HG02840 (cell line): Measurements from ENCODE around the gene ARID1B.

ENCODE experiments used
- ATAC-seq: cut with Tn5 transposase; IDR thresholded peaks from one replicate; pipeline ENCODE4 v1.9.1; 2021; ENCODE audit warnings: mild to moderate bottlenecking, moderate library complexity, moderate number of reproducible peaks; ENCODE audit not compliant: unreplicated experiment, low FRiP score

The ARID1B gene

DNA sequence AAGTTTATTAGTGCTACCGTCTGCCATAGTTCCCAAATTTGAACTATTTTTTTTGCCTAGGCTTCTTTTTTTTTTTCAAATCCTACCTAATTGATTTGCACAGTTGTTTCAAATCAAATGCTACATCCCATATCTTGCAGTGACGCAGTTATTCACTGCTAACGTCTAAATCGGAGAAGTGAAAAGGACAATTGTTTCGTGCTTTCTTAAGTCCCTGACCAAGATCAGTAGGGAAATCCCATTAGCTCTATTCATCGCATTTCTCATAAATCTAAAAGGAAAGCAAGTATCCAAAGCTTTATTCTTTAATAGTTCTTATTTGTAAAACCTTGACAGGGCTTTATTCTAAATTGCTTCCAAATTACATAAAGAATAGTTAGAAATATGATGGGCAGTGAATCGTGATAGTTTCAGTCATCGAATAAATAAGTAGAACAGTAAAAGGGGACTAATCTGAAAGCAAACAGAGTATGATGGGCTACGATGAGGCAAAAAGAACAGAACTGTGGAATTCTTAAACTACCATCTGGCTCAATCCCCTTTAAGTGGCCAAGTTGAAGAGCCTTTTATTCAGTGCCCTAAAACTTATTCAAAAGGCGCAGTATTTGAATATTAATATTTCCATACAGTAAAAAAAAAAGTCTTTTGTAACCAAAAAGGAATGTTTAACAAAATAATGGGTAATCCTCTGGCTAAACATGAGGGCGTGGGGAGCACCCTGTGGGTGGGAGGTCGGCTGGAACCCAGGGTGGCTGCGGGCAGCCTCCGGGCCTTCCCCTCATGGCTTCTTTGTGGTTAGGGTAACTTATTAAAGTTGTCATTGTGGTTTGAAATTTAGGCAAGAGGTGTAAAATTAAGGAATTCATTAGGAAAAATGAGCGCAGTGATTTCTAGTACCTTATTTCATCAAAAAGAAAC, 3.0 kb upstream of the ARID1B start:
- no peak for ATAC-seq

DNA sequence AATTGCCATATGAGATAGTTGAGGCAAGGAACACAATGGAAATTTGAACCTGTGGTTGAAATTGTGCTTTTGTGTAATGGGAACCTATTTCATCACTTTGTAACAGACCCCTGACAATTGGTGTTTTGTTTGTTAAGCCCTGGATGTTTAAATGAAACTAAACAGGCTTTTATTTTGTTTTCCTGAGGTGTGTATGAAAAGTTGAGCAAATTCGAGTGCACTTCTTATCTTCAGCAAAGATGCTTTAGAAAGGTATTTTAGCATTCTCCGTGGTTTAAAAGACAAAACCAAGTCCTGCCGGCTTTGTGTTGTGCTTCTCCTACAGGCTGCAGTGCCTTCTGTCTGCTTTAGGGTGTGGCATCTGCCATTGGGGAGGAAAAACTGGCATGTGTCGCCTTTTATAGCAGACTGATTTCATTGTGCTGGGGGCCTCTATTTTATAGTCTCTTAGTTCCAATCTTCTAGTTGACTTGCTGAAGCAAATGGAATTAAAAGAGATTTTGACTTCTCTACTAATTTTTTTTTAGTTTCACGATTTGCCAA, 2.2 kb upstream of the ARID1B start:
- no peak for ATAC-seq

DNA sequence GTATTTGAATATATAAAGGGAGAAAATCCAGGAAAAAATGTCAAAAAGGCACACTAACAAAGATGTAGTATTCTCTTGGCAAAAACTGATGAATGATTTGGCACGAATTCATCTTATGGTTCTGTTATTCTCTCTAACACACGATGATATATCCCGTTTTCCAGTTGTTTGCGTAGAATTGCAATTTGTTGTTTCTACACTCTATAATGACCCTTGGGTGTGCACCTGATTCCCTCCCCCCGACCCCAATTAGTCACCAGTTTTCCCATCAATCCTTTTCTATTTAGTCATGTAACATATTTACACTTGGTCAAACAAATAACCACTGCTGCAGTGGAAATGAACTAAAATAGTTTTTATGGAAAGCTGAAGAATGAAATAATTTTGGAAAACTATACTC, 1.5 kb upstream of the ARID1B start:
- ATAC-seq = no peak

DNA sequence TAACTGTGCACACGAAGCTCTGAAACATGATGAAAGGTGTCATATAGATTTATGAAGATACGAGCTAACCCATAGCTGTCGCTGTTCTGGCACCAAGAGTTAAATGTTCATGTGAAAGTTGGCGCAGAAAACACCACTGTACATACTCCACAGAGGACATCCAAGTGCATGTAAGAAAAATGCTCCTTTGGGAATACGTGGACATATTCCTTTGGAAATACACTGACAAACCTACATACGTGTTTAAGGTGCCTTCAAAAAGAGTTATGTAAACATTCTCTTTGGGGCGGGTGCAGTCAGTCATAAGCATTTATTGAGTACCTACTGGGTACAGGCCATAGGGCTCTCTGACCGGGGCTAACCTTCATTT, 723 bp upstream of the ARID1B start:
- ATAC-seq = no peak

DNA sequence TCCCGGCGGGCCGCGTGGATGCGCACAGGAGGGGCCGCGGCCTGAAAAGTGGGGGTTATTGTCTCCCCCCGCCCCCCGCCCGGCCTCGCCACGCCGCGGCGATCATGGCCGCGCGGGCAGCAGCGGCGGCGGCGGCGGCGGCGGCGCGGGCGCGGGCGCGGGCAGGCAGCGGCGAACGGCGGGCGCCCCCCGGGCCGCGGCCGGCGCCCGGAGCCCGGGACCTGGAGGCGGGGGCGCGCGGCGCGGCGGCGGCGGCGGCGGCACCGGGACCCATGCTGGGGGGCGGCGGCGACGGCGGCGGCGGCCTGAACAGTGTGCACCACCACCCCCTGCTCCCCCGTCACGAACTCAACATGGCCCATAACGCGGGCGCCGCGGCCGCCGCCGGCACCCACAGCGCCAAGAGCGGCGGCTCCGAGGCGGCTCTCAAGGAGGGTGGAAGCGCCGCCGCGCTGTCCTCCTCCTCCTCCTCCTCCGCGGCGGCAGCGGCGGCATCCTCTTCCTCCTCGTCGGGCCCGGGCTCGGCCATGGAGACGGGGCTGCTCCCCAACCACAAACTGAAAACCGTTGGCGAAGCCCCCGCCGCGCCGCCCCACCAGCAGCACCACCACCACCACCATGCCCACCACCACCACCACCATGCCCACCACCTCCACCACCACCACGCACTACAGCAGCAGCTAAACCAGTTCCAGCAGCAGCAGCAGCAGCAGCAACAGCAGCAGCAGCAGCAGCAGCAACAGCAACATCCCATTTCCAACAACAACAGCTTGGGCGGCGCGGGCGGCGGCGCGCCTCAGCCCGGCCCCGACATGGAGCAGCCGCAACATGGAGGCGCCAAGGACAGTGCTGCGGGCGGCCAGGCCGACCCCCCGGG, 637 bp downstream of the ARID1B start:
- ATAC-seq = peak; percentile 10

DNA sequence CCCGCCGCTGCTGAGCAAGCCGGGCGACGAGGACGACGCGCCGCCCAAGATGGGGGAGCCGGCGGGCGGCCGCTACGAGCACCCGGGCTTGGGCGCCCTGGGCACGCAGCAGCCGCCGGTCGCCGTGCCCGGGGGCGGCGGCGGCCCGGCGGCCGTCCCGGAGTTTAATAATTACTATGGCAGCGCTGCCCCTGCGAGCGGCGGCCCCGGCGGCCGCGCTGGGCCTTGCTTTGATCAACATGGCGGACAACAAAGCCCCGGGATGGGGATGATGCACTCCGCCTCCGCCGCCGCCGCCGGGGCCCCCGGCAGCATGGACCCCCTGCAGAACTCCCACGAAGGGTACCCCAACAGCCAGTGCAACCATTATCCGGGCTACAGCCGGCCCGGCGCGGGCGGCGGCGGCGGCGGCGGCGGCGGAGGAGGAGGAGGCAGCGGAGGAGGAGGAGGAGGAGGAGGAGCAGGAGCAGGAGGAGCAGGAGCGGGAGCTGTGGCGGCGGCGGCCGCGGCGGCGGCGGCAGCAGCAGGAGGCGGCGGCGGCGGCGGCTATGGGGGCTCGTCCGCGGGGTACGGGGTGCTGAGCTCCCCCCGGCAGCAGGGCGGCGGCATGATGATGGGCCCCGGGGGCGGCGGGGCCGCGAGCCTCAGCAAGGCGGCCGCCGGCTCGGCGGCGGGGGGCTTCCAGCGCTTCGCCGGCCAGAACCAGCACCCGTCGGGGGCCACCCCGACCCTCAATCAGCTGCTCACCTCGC, 1.5 kb downstream of the ARID1B start:
- ATAC-seq = no peak

DNA sequence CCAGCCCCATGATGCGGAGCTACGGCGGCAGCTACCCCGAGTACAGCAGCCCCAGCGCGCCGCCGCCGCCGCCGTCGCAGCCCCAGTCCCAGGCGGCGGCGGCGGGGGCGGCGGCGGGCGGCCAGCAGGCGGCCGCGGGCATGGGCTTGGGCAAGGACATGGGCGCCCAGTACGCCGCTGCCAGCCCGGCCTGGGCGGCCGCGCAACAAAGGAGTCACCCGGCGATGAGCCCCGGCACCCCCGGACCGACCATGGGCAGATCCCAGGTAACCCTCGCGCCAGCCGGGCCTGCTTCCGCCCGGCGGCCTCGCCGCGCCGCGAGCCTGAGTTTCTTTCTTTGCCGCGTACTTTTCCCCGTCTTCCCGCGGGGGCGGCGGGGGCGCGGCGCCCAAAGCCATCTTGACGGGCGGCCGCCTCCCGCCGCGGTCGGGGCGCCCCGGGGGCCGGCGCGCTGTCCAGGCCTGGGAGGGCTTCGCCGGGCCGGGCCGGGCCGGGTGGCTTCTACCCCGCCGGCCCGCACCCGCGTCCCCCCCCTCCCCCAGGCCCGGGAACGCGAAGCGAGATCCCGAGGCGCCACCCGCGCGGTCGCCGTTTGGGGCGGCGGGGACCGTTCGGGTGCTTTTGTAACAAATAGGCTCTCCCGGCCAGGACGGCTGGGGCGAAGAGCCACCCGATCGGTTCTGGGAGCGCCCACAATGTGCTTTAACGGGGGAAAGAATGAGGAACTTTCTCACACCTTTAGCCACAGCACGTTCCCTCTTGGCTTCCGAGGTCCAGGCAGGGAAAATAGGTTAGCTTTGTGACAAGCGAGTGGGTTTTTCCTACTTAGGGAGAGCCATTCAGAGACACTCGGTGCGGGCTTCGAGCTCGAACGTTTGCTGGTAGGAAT, 2.3 kb downstream of the ARID1B start:
- ATAC-seq = no peak

DNA sequence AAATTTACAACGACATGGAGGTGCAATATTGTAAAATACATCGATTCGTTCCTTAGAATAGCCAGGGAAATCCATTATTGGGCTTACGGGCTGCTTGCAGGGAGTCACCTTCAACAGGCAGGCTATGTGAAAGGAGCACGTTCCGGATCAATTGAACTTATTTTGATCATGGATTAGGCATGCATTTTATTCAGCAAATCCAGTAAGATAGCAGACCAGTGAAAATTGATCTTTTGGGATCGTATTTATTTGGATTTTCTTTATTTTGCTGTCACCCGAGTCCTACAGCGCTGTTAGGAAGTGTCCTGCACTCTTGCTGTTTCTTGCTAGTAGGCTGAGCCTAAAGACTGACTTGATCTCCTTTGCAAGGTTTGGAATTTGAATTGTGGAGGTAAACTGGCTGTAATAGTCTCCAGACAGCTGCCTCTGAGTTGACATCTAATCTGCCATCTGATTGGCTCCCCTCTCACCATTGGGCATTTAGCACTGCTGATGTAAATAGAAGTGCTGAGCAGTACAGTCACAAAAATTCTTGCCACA, 3.0 kb downstream of the ARID1B start:
- ATAC-seq = peak; percentile 37

DNA sequence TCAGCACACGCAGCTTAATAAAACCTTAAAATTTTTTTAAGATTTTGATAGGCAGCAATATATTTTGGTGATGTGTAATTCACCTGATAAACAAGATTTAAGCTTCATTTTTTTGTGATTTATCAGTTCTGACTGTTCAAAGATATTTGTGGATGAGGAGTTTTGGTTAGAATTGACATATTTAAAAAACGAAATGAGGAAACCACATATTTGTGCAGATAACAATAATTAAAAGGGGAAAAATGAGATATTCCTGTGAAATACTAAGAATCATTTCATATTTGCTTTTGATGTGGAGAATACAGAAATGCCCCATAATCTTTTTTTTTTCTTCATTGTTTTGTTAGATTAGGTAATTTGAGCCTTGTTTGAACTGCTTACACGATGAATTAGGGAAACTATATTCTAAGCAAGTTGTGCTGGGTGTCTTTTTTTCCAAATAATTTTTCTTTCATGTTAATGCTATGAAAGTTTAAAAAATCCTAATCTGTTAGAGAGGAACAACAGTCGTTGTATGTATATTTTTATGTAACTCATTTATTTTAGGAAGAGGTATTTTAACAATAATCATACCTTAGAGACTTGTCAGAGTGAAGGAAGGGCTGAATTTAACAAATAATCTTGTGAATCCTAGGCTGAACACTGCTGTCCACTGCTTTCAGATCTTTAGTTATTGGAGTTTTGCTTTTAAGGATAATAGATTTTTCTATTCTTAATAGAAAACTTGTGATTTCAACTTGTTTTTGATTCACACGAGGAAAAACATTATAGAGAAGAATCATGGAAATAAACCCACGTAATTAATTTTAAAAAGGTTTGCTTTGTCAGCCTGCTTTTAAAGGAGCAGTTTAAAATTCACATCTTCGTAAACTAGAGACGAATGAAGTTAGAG, 4.0 kb downstream of the ARID1B start:
- ATAC-seq = no peak

DNA sequence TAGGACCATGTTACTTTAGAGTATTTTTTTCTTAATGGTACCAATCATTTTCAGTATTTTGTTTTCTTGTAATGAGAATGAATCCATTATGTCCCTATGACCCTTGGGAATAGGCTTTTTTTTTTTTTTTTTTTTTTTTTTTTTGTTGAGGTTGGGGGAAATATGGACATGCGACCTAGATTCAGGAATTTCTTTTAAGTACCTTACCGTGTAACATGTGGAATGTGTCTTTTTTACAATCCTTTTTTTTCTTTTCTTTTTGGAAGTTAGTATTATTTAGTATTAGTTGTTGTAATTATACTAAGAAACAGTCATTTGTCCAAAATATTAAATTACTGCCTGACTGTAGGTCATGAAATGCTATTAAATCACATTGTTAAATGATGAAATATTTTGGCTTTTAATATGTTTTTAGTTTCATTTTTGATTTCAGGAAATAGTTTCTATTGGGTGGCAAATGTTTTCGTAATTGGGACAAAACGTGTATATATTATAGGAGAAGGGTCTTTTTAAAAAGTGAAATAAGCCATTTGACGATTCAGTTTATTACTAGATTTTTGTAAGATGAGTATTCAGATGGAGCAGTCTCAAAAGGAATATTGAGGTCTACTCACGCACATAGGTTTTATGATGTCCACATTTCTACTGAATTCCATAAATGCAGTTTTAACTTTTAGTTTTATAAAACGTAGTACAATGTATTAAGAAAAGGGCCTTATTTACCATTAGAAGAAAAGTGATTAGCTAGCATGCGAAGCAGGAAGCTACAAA, 4.9 kb downstream of the ARID1B start:
- ATAC-seq = no peak

DNA sequence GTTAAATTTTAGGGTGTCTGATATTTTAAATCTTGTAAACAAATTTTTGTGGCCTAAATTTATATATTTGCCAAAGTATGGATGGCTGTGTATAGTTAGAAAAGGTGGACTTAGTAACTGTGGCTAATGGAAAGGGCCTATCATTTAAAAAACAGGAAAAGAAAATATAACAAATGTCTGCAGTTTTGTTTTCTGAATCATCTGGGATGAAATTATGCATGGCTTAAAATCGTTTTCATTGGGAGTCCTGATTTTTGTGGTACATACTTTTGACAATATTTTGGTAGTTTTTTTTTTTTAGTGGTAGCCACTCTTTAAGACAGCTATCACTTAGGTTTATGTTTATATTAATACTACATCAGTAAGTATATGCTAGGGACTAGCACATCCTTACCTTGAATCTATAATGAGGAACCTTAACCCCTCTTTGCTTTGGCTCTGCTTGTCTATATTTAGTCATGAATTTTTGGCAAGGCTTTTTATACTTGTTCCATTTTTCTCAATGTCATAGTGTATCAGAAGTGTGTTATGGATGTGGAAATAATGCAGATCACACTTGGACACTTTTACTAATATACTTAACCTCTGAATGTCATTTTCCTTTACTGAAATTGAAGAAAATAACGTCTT, 5.6 kb downstream of the ARID1B start:
- no peak for ATAC-seq

DNA sequence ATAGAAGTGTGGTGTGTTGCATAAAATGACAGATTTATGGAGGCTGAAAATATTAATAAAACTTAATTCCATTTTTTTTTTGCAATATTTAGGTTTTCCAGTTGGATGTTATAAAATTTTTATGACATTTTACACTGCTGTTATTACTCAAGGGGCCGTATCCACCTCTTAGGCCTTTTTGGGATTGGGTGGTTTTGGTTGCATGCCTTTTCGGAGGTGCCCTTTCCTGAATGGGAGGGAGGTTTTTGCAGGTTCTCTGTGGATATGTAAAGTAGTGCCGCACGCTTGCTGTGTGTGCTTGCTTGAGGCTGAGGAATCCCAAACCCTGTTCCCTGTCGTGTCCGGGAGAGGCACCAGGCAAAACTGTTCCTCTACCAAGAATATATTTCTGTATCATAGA, 6.8 kb downstream of the ARID1B start:
- ATAC-seq = no peak

DNA sequence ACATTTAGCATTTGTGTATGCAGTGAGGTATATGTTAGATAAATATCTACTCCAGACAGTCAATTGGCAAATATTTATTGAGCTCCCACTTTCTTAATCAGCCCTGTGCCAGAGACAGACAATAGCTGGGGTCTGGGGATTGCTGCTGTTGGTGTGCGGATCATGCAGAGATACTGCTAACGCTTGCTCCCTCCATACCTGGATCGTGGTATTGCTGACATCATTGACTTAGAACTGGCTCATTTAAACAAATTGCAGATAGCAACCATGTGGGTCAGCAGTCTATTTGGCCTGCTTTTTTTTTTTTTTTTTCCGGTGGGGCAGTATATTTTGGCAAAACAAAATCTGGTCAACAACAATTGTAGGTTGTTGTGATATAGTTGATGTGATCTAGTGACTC, 9.5 kb downstream of the ARID1B start:
- ATAC-seq = no peak

DNA sequence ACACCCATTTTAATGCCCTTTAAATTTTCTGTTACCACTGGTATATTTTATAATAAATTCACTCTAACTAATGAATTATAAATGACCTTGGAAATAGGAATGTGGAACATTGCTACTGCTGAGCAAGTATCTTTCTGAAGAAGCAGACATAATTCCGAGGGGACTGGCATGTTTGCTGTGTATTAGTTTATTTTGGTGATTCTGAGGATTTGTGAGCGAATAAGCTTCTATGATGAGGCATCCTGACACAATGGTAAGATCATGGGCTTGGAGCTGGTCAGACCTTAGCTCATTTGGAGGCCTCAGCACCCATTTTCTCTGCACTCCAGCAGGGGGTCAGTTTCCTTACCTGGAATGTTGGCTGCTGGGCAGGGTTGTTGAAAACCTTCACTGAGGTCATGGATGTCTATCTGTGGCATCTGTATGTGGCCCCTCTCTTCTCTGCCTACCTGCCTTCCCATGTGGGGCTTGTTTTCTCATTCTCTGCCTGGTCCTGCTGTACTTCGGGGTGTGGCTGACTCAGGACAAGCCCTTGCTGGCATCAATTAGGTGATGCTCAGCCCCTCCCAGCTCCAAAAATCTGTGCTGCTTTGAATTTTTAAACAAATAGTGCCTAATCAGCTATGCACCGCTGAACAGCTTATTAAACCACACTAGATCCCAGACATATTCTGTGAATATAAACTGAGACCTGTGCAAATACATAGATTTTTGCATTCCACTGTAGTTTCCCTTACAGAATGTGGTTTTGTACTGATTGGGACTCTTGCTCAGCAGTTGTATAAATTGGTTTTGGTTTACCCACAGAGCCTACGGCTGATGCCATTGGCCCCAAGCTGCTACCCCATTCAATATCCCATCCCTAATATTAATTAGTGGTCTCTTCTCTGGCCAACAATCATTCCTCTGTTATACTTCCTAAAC, 10.7 kb downstream of the ARID1B start:
- no peak for ATAC-seq

DNA sequence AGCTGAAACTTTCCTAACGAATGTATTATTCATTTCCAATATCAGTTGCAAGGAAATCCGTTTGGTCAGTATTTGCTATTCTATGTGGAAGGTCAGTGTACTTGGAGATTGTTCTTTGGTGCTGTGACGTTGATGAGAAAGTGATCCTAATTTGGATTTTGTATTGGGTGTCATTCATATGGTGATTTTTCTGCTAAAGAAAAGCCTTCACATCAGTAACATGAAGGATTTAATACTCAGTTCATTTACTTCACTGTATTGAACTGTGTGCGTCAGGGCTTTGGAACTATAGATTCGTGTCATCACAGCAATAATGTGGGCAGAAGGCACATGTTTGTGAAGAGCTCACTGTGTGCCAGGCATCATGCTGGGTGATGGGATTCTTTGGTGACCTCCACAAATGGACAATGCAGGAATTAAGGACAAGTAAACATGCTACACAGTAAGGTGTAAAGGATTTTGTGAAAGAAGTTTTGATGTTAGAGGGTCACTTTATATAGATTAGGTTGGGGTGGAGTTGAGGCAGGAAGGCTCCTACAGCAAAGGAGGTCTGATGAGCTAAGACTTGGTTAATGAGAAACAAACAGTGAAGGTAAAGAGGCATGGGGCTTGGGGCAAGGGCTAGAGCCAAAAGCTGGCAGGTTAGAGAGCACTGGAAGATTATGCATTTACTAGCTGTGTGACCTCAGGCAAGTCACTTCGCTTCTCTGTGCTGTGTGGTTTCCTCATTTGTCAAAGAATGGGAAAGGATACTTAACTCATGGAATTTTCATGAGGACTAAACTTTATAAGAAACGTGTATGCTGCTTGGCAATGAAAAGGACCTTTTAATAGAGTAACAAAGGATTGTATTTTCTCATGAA, 12.1 kb downstream of the ARID1B start:
- no peak for ATAC-seq
